HG03354 (cell line): Measurements from ENCODE around the gene ENOSF1.

Experiments used
- ATAC-seq: cut with Tn5 transposase; IDR thresholded peaks from one replicate; pipeline ENCODE4 v1.9.1; 2021; ENCODE audit warnings: mild to moderate bottlenecking; ENCODE audit not compliant: unreplicated experiment, poor library complexity, severe bottlenecking

ENOSF1 gene

GRCh38 chr18:649341-649740 lies 63.1 kb downstream of the ENOSF1 start:
- ATAC-seq = no peak

GRCh38 chr18:647304-647703 lies 65.1 kb downstream of the ENOSF1 start:
- ATAC-seq = no peak

DNA sequence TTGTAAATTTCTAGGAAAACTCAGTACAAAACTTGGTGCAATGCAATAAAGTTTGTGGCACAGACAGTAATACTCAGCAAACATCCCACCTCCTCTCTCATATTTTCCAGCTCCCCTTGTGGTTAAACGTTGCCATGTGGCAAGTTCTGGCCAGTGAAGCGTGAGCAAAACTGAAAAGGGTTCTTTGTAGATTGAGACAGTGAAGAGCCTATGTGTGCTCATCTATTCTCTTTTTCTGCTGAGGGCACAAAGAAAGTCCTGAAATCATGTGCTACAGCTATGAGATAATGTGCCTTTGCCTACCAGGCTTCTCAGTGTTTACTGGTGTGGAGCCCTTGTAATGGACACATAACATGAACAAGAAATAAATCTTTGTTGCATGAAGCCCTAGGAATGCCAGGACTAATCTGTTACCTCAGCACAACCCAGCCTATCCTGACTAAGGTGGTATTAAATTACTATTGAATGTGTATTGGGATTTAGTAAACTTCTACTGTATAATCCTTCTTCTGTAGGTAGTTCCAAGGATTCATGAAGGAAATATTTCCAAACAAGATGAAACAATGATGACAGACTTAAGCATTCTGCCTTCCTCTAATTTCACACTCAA lies 67.9 kb downstream of the ENOSF1 start:
- peak; percentile 50 for ATAC-seq

DNA sequence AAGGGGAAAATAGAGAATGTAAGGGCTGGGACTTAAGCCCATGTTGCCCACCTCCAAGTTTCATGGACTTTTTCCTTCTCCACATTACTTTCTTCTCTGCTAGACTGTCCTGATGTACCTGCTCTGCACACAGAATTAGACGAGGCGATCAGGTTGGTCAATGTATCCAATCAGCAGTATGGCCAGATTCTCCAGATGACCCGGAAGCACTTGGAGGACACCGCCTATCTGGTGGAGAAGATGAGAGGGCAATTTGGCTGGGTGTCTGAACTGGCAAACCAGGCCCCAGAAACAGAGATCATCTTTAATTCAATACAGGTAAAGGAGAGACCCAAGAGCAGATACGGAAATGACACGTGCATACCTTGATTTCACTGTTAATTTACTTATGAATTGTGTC lies 71.2 kb downstream of the ENOSF1 start:
- no peak for ATAC-seq

DNA sequence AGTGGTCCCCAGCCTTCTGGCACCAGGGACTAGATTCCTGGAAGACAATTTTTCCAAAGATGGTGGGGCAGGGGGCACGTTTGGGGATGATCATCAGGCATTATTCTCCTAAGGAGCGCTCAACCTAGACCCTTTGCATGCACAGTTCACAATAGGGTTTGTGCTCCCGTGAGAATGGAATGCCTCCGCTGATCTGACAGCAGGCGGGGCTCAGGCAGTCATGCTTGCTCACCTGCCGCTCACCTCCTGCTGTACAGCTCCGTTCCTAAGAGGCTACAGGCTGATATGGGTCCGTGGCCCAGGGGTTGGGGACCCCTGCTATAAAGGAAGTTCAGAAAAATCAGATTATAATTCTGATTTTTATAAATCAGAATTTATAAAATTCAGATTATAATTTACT lies 77.3 kb downstream of the ENOSF1 start:
- ATAC-seq = no peak

DNA sequence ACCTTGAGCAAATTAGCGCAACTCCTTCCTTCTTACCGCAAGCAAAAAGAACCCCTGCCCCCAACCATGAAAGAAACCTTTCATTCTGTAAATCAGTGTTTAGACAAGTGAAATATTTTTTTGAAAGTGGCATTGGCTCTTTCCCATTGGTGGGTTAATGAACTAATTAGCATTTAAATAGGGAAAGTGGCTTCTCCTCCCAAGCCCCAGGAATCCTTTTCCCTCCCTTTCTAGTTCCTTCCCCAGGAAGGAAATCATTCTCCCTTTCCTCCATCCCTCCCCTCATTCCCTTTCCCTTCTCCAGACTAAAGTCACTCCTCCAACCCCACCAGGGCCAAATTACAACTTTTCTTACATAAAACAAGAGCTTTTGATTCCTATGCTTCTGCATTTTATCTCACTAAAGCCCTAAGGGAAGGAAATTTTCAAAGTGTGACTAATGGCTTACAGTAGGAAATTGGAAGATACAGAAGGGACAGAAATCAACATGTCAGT lies 77.8 kb downstream of the ENOSF1 start:
- ATAC-seq = no peak

- ATAC-seq = no peak
Observed at GRCh38 chr18:631560-631959, 80.9 kb downstream of the ENOSF1 start.

DNA sequence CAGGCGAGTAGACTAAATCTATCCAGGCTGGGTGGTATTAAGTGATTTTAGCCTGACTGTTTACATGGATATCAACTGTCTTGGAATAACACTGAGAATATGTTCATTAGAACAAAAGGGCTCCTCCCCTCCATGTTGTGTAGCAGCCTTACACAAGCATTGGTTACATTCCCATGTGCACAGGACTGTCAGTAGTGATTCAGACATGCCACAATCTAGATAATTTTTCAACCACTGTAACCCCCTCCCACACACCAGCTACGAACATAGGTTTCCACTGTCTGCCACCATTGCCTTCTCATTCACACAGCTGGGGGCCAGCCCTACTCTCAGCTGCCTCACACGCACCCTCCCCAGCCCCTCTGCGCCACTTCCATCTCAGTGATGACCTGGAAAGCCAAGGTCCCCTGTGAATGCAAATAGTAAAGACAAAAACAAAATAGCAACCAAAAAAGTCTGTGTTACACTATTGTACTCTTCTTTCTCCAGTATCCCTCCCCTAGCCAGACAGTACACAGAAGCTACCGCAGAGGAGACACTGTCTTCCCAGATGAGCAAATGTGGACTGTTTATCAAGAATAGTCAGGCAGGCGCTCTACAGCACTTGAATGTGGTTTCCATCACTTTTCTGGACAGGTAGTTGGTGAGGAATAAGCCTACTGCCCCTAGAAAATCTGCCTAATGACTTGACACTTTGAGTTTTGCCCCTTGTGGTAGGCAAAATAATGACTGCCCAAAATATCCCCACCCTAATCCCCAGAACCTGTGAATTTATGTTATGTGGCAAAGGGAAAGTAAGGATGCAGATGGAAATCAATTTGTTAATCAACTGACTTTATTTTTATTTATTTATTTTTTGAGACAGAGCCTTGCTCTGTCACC lies 82.9 kb downstream of the ENOSF1 start:
- ATAC-seq = no peak

DNA sequence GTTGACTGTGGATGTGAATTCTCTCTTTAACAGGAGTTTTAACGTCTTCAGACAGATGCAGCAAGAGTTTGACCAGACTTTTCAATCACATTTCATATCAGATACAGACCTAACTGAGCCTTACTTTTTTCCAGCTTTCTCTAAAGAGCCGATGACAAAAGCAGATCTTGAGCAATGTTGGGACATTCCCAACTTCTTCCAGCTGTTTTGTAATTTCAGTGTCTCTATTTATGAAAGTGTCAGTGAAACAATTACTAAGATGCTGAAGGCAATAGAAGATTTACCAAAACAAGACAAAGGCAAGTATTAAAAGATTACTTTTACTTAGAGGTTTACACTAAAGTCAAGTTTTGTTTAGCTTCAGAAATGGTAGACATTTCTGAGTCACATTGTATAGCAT lies 85.2 kb downstream of the ENOSF1 start:
- no peak for ATAC-seq

DNA sequence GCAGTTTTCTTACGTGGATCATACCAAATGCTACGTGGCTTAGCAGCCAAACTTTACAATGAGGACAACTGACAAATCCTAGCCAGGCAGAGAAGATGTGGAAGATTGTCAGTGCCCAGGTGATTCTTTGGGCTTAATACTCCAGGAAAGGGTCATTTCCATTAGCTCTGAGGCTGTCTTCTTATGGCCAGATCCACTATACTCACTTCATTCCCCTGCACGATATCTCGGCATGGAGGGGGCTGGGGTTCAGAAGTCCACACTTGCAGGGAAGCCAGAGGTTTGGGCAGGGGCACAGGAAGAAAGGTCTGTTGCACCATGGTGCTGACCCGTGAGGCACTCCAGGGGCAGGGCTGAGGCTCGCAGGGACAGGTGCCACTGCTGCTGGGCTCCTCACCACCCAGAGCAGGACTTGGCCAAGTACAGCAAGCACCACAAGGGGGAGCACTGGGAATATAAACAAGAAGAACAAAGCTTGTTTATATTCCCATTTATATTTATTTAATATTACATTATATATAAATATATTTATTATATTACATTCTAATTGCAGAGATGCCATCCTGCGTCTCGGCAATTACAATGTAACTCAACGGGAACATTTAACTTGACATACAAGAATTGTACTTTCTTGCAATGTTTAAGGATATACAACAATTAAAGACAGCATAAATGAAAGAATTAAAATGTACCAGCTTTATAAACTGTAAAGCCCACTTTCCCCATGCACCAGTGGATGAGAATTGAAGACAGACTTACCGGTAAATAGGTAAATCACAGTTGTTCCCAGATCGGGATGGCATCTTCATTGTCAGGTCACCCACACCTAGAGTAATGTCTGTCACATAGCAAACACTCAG lies 88.4 kb downstream of the ENOSF1 start:
- no peak for ATAC-seq

DNA sequence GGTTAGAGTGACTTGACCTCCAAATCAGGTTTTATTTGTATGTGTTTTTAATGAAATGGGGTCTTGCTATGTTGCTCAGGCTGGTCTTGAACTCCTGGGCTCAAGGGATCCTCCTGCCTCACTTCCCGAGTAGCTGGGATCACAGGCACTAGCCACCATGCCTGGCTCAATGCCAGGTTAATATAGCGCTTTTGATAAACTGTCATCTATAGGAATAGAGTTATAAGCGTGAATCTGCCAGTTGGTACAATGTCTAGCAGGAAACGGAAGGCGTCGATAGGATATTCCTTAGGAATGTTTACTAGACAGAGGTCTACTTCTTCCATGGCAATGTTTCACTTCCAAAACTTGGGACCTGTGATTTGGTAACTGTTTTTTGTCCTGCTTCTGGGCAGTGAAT lies 90.1 kb downstream of the ENOSF1 start:
- ATAC-seq = no peak

DNA sequence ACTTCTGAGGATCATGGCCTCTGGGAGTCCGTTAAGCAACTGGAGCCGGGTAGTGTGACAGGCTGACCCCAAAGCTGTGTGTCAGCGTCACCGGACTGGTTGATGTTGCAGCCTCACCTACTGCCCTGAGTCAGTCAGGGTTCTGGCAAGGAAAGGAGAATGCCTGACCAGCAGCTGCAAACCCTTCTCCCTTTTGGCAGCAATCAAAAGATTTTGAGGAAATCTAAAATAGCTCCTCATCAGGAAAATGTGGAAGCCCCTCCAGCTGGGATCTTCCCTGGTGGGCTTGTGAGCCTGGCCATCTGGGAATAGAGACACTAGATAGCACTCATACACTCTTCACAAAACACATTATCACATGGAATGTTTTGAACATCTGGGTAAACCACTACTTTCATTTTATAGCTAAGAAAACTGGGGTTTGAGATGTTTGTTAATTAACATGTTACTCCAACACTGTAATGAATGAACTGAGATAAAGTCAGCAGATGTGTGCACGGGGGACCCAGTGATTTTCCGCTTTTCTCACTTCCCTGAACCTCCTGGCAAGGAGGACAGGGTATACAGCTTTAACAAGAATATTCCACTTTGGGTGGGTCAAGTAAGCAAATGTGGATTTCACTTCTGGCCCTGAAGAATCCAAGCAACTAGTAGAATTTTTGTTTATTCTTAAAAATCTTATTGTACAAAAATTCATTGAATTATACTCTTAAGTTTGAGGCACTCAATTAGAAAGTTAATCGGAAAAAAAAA lies 91.0 kb downstream of the ENOSF1 start:
- no peak for ATAC-seq
